HepG2 (cell line): ENCODE results near the gene KRT17. TPM values are rescaled to one million over a fixed set of nuclear protein-coding genes. Genes with fewer than 3 reads are reported as not detected.
A peak's percentile ranks its signal among the peaks of the same experiment; 100 is the strongest.

Experiments used
- ARID2 ChIP-seq: sonication (generic); formaldehyde crosslinking; IDR thresholded peaks from 2 replicates; pipeline ENCODE4 v1.8.1; 2022; ENCODE audit warnings: mild to moderate bottlenecking, missing genetic modification reagents, borderline replicate concordance
- CHD2 ChIP-seq: IDR thresholded peaks from 2 replicates; pipeline ENCODE4 v1.6.1; 2011; ENCODE audit warnings: low read depth, low read length, improper control_type of control experiment
- GTF2F1 ChIP-seq: fragments of 150-350 bp; IDR thresholded peaks from 2 replicates; pipeline ENCODE4 v1.6.1; 2014; ENCODE audit warnings: low read length
- KMT2A ChIP-seq: sonication (generic); formaldehyde crosslinking; IDR thresholded peaks from 2 replicates; pipeline ENCODE4 v1.4.0; 2020; ENCODE audit warnings: missing genetic modification reagents
- MBD4 ChIP-seq: IDR thresholded peaks from 2 replicates; pipeline ENCODE4 v1.6.1; 2012; ENCODE audit warnings: low read length, inconsistent platforms, borderline replicate concordance
- MTA3 ChIP-seq: sonication (generic); formaldehyde crosslinking; IDR thresholded peaks from 2 replicates; pipeline ENCODE4 v1.4.0; 2020; ENCODE audit warnings: missing genetic modification reagents
- NAIF1 ChIP-seq: sonication (generic); formaldehyde crosslinking; IDR thresholded peaks from 2 replicates; pipeline ENCODE4 v1.5.0; 2020; ENCODE audit warnings: mild to moderate bottlenecking, missing genetic modification reagents, borderline replicate concordance
- NR1H2 ChIP-seq: sonication (generic); formaldehyde crosslinking; IDR thresholded peaks from 2 replicates; pipeline ENCODE4 v1.8.1; 2022; ENCODE audit warnings: low read depth, missing genetic modification reagents, borderline replicate concordance
- PHF21A ChIP-seq: sonication (generic); formaldehyde crosslinking; IDR thresholded peaks from 2 replicates; pipeline ENCODE4 v1.5.0; 2020; ENCODE audit warnings: mild to moderate bottlenecking, missing genetic modification reagents
- PHF8 ChIP-seq: sonication (generic); formaldehyde crosslinking; IDR thresholded peaks from 2 replicates; pipeline ENCODE4 v1.5.0; 2020; ENCODE audit warnings: missing genetic modification reagents
- RFXAP ChIP-seq: sonication (generic); formaldehyde crosslinking; IDR thresholded peaks from 2 replicates; pipeline ENCODE4 v1.4.0; 2020; ENCODE audit warnings: missing genetic modification reagents, borderline replicate concordance
- SOX13 ChIP-seq, 3 experiments: fragments of 450-650 bp in 1 of 3; sonication (generic) in 1 of 3; formaldehyde crosslinking in 1 of 3; IDR thresholded peaks in 2 of 3; conservative IDR thresholded peaks in 1 of 3; 2 replicates each; pipeline versions ENCODE4 v1.5.0 to v1.6.1; 2016 to 2020; ENCODE audit warnings: antibody characterized with exemption in 1 of 3, mild to moderate bottlenecking in 1 of 3, missing compliant biosample characterization in 1 of 3, missing genetic modification reagents in 1 of 3, moderate library complexity in 1 of 3
- ZC3H4 ChIP-seq: sonication (generic); formaldehyde crosslinking; IDR thresholded peaks from 2 replicates; pipeline ENCODE4 v1.4.0; 2020; ENCODE audit warnings: missing genetic modification reagents, borderline replicate concordance
- ZNF484 ChIP-seq: sonication (generic); formaldehyde crosslinking; IDR thresholded peaks from 2 replicates; pipeline ENCODE4 v1.5.1; 2020; ENCODE audit warnings: mild to moderate bottlenecking, low read depth, missing genetic modification reagents, borderline replicate concordance
- ZNF558 ChIP-seq: sonication (generic); formaldehyde crosslinking; IDR thresholded peaks from 2 replicates; pipeline ENCODE4 v1.9.0; 2022; ENCODE audit warnings: mild to moderate bottlenecking, missing genetic modification reagents, borderline replicate concordance
- polyA plus RNA-seq, 8 experiments: library from polyadenylated mRNA; depleted of rRNA in 3 of 8; stranded (reverse) in 7 of 8; unstranded in 1 of 8; fragments of >200 nt; fragmentation: Illumina TruSeq in 4 of 8; extraction: Trizol in 4 of 8; gene quantifications; 2 replicates each; pipeline versions ENCODE4 v1.2.1 to v1.2.3, GENCODE V29; 2011 to 2016; ENCODE audit warnings: low read depth in 4 of 8, missing spikeins in 1 of 8, mixed read lengths in 1 of 8; ENCODE audit not compliant: insufficient read depth in 1 of 8
- total RNA-seq, 5 experiments: library from RNA; depleted of rRNA; stranded (reverse); fragments of >200 nt; fragmentation: Illumina TruSeq; extraction: Trizol; gene quantifications; 2 replicates each; pipeline ENCODE4 v1.2.3, GENCODE V29; 2016; ENCODE audit warnings: low read depth in 1 of 5
- TF ChIP-seq, protein P1 (sequence below): sonication (generic); formaldehyde crosslinking; IDR thresholded peaks from 2 replicates; pipeline ENCODE4 v1.4.0; 2020; ENCODE audit warnings: mild to moderate bottlenecking, missing genetic modification reagents
- TF ChIP-seq, protein P2 (sequence below): sonication (generic); formaldehyde crosslinking; IDR thresholded peaks from 2 replicates; pipeline ENCODE4 v1.8.1; 2023; ENCODE audit warnings: mild to moderate bottlenecking, missing genetic modification reagents
- TF ChIP-seq, protein P3 (sequence below): IDR thresholded peaks from 2 replicates; pipeline ENCODE4 v1.6.1; 2016; ENCODE audit warnings: missing compliant biosample characterization, missing genetic modification reagents, borderline replicate concordance
- TF ChIP-seq, protein P4 (sequence below): sonication (generic); formaldehyde crosslinking; IDR thresholded peaks from 2 replicates; pipeline ENCODE4 v1.4.0; 2020; ENCODE audit warnings: missing genetic modification reagents
- TF ChIP-seq, protein P5 (sequence below): IDR thresholded peaks from 2 replicates; pipeline ENCODE4 v1.6.1; 2018; ENCODE audit warnings: missing genetic modification reagents

The KRT17 gene
- total and polyA plus RNA-seq, 2 of the 13 experiments (the other 11 are each of a cell fraction or from before 2014, with no cell fraction given): 0.38 to 0.82 TPM

DNA sequence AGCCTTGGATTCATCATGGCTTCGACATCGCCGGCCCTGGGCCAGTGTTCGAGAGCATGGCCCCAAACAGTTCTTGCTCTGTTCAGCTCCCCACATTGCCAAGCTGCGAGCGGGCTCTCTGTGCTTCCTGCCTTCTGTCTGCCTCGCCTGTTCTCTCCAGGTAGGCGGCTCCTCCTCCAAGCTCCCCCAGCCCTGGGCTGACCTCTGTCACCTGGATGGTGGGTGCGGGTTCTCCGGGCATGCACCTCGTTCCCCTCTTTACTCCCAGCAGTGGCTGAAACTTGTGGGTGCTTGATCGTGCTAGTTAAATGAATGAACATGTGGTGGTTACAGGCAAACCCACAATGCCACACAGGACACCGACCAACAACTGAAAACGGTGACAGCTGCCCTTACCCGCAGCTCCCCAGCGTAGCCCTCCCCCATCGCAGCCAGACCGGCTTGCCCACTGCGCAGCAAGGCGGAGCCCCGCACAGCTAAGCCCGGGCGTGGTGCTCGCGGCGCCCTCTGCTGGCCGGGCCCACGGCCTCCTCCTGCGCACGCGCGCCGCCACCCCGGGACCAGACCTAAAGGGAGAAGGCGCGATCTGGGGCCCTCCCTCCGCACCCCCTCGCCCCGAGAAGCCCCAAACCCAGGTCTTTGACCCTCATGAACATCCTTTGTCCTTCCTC, 41.3 kb upstream of the KRT17 start (continued):
- TF ChIP-seq, protein P1, sequence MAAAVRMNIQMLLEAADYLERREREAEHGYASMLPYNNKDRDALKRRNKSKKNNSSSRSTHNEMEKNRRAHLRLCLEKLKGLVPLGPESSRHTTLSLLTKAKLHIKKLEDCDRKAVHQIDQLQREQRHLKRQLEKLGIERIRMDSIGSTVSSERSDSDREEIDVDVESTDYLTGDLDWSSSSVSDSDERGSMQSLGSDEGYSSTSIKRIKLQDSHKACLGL (CRISPR knock-in tag): peak; percentile 70; the same call in 1 of the 2 replicates
- TF ChIP-seq, protein P2, sequence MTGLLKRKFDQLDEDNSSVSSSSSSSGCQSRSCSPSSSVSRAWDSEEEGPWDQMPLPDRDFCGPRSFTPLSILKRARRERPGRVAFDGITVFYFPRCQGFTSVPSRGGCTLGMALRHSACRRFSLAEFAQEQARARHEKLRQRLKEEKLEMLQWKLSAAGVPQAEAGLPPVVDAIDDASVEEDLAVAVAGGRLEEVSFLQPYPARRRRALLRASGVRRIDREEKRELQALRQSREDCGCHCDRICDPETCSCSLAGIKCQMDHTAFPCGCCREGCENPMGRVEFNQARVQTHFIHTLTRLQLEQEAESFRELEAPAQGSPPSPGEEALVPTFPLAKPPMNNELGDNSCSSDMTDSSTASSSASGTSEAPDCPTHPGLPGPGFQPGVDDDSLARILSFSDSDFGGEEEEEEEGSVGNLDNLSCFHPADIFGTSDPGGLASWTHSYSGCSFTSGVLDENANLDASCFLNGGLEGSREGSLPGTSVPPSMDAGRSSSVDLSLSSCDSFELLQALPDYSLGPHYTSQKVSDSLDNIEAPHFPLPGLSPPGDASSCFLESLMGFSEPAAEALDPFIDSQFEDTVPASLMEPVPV (CRISPR knock-in tag): 0 out of 2 replicates have a peak, but pooled peaks have one; percentile 67
- TF ChIP-seq PHF8 (CRISPR knock-in tag): peak; percentile 63; the same call in 1 of the 2 replicates
- TF ChIP-seq, protein P3, sequence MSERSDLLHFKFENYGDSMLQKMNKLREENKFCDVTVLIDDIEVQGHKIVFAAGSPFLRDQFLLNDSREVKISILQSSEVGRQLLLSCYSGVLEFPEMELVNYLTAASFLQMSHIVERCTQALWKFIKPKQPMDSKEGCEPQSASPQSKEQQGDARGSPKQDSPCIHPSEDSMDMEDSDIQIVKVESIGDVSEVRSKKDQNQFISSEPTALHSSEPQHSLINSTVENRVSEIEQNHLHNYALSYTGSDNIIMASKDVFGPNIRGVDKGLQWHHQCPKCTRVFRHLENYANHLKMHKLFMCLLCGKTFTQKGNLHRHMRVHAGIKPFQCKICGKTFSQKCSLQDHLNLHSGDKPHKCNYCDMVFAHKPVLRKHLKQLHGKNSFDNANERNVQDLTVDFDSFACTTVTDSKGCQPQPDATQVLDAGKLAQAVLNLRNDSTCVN (CRISPR knock-in tag): peak; percentile 67; the same call in 1 of the 2 replicates
- TF ChIP-seq ARID2 (CRISPR knock-in tag): no peak
- TF ChIP-seq RFXAP (CRISPR knock-in tag): no peak
- no peak for TF ChIP-seq CHD2
- no peak for TF ChIP-seq MBD4
- TF ChIP-seq NR1H2 (CRISPR knock-in tag): no peak
- TF ChIP-seq MTA3 (CRISPR knock-in tag): no peak
- TF ChIP-seq ZNF484 (CRISPR knock-in tag): no peak
- TF ChIP-seq, protein P4, sequence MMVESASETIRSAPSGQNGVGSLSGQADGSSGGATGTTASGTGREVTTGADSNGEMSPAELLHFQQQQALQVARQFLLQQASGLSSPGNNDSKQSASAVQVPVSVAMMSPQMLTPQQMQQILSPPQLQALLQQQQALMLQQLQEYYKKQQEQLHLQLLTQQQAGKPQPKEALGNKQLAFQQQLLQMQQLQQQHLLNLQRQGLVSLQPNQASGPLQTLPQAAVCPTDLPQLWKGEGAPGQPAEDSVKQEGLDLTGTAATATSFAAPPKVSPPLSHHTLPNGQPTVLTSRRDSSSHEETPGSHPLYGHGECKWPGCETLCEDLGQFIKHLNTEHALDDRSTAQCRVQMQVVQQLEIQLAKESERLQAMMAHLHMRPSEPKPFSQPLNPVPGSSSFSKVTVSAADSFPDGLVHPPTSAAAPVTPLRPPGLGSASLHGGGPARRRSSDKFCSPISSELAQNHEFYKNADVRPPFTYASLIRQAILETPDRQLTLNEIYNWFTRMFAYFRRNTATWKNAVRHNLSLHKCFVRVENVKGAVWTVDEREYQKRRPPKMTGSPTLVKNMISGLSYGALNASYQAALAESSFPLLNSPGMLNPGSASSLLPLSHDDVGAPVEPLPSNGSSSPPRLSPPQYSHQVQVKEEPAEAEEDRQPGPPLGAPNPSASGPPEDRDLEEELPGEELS (CRISPR knock-in tag): no peak
- no peak for TF ChIP-seq GTF2F1
- TF ChIP-seq KMT2A (CRISPR knock-in tag): no peak
- no peak for TF ChIP-seq NAIF1 (CRISPR knock-in tag)
- TF ChIP-seq, protein P5, sequence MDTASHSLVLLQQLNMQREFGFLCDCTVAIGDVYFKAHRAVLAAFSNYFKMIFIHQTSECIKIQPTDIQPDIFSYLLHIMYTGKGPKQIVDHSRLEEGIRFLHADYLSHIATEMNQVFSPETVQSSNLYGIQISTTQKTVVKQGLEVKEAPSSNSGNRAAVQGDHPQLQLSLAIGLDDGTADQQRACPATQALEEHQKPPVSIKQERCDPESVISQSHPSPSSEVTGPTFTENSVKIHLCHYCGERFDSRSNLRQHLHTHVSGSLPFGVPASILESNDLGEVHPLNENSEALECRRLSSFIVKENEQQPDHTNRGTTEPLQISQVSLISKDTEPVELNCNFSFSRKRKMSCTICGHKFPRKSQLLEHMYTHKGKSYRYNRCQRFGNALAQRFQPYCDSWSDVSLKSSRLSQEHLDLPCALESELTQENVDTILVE (CRISPR knock-in tag): peak; percentile 78; the same call in 1 of the 2 replicates
- no peak for TF ChIP-seq ZC3H4 (CRISPR knock-in tag)
- TF ChIP-seq PHF21A: peak; percentile 59; the same call in 1 of the 2 replicates
- TF ChIP-seq SOX13 (IDR thresholded peaks at IDR 0.05): no peak
- peak in 1 of 2 experiments; percentile 43; a peak in 1 of 4 replicates for TF ChIP-seq SOX13 (CRISPR knock-in tag; conservative IDR thresholded peaks at IDR 0.05 in 1 of 2, IDR thresholded peaks at IDR 0.05 in 1 of 2)
- no peak for TF ChIP-seq ZNF558 (CRISPR knock-in tag)
